ENCODE results near the gene TOMM20.

Gene TOMM20

GRCh38 chr1:235124665-235125064 is 4.0 kb downstream of the TOMM20 start:
- DNase-seq (ENCODE audit: insufficient read length, low spot score) = no peak
- FAIRE-seq = no peak
- TF ChIP-seq POLR2A (IDR thresholded peaks at IDR 0.05; ENCODE audit: low read depth, low read length) (no peak), POU2F2 (IDR thresholded peaks at IDR 0.05; ENCODE audit: low read depth, low read length) (no peak), TAF1 (IDR thresholded peaks at IDR 0.05; ENCODE audit: low read depth, low read length) (no peak), PAX5 (IDR thresholded peaks at IDR 0.05; ENCODE audit: insufficient read depth, low read length, severe bottlenecking) (no peak), POLR2AphosphoS5 (IDR thresholded peaks at IDR 0.05; ENCODE audit: low read depth, low read length) (no peak), SPI1 (IDR thresholded peaks at IDR 0.05; ENCODE audit: low read depth, low read length) (no peak)

DNA sequence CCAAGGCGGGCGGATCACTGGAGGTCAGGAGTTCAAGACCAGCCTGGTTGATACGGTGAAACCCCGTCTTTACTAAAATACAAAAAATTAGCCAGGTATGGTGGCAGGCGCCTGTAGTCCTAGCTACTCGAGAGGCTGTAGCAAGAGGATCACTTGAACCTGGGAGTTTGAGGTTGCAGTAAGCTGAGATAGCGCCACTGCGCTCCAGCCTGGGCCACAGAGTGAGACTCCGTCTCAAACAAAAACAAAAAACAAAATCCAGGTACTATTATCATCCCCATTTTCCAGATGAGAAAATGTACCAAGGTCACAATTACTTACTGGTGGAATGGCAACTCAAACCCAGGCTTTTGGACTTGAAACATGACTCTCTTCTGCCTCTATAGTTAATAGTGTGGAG is 4.5 kb downstream of the TOMM20 start:
- FAIRE-seq = no peak
- TF ChIP-seq POLR2AphosphoS5 (IDR thresholded peaks at IDR 0.05; ENCODE audit: low read depth, low read length) (no peak), POU2F2 (IDR thresholded peaks at IDR 0.05; ENCODE audit: low read depth, low read length) (no peak), PAX5 (IDR thresholded peaks at IDR 0.05; ENCODE audit: insufficient read depth, low read length, severe bottlenecking) (no peak), SPI1 (IDR thresholded peaks at IDR 0.05; ENCODE audit: low read depth, low read length) (no peak), TAF1 (IDR thresholded peaks at IDR 0.05; ENCODE audit: low read depth, low read length) (no peak), POLR2A (IDR thresholded peaks at IDR 0.05; ENCODE audit: low read depth, low read length) (no peak)
- no peak for DNase-seq (ENCODE audit: insufficient read length, low spot score)

DNA sequence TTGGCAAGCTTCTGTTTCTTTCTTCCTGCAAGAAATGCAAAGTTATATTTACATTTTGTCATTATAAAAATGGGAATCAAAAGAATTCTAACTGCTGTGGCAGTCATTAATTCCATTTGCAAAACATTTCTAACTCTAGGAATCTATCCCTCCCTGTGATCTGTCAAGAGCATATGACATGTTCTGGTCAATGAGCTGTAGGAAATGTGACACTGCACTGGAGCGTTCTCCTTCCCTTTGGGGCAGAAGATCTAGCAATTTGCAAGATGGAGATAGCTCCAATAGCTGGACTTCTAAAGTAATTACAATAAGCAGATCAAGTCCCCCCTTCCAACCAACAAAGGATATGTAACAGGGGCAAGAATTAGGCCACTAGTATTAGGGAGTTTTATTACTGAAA is 6.3 kb downstream of the TOMM20 start:
- FAIRE-seq = no peak
- DNase-seq (ENCODE audit: insufficient read length, low spot score) = no peak
- TF ChIP-seq POU2F2 (IDR thresholded peaks at IDR 0.05; ENCODE audit: low read depth, low read length) (no peak), PAX5 (IDR thresholded peaks at IDR 0.05; ENCODE audit: insufficient read depth, low read length, severe bottlenecking) (no peak), POLR2AphosphoS5 (IDR thresholded peaks at IDR 0.05; ENCODE audit: low read depth, low read length) (no peak), POLR2A (IDR thresholded peaks at IDR 0.05; ENCODE audit: low read depth, low read length) (no peak), TAF1 (IDR thresholded peaks at IDR 0.05; ENCODE audit: low read depth, low read length) (no peak), SPI1 (IDR thresholded peaks at IDR 0.05; ENCODE audit: low read depth, low read length) (no peak)

DNA sequence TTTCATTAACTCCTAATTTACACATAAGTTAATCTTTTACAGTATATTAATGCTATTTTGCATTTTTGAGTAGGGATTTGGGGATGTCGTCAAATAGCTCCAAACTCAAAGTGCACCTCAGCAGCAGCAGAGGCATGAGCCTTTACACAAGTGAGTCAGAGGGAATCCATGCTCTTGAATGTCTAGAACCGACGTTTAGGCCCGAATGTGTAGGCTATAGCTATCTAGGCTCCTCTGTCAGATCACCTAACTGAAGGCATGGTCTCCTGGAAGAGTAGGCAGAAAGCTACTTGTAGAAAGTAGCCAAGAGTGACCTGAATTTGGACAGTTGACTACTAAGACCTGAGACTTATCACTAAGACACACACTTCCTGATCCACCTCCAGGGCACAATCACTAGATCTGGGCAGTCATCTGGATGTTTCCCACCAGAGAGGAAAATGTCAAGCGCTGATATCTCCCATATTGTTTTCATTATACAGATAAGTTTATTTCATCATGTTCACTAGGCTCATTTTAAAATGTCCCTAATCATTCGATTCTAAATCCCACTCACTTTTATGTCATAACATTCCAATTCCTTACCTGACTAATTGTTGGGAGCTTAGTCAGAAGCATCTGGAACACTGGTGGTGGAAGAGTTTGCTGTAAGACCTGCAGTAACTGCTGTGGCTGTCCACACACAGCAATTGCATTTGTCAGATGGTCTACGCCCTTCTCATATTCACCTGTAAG is 15.3 kb downstream of the TOMM20 start:
- DNase-seq (ENCODE audit: insufficient read length, low spot score) = no peak
- FAIRE-seq = no peak
- TF ChIP-seq PAX5 (IDR thresholded peaks at IDR 0.05; ENCODE audit: insufficient read depth, low read length, severe bottlenecking) (no peak), SPI1 (IDR thresholded peaks at IDR 0.05; ENCODE audit: low read depth, low read length) (no peak), POU2F2 (IDR thresholded peaks at IDR 0.05; ENCODE audit: low read depth, low read length) (no peak), POLR2AphosphoS5 (IDR thresholded peaks at IDR 0.05; ENCODE audit: low read depth, low read length) (no peak), TAF1 (IDR thresholded peaks at IDR 0.05; ENCODE audit: low read depth, low read length) (no peak), POLR2A (IDR thresholded peaks at IDR 0.05; ENCODE audit: low read depth, low read length) (no peak)

GRCh38 chr1:235112297-235113182 is 16.1 kb downstream of the TOMM20 start:
- no peak for TF ChIP-seq POLR2AphosphoS5 (IDR thresholded peaks at IDR 0.05; ENCODE audit: low read depth, low read length)
- no peak for TF ChIP-seq POU2F2 (IDR thresholded peaks at IDR 0.05; ENCODE audit: low read depth, low read length)
- TF ChIP-seq SPI1 (IDR thresholded peaks at IDR 0.05; ENCODE audit: low read depth, low read length) = no peak
- TF ChIP-seq POLR2A (IDR thresholded peaks at IDR 0.05; ENCODE audit: low read depth, low read length) = no peak
- no peak for TF ChIP-seq TAF1 (IDR thresholded peaks at IDR 0.05; ENCODE audit: low read depth, low read length)
- TF ChIP-seq PAX5 (IDR thresholded peaks at IDR 0.05; ENCODE audit: insufficient read depth, low read length, severe bottlenecking) = no peak
- DNase-seq (ENCODE audit: insufficient read length, low spot score) (no peak), FAIRE-seq (no peak)

GRCh38 chr1:235111107-235111506 is 17.5 kb downstream of the TOMM20 start:
- FAIRE-seq = no peak
- no peak for TF ChIP-seq PAX5 (IDR thresholded peaks at IDR 0.05; ENCODE audit: insufficient read depth, low read length, severe bottlenecking)
- no peak for TF ChIP-seq TAF1 (IDR thresholded peaks at IDR 0.05; ENCODE audit: low read depth, low read length)
- TF ChIP-seq POU2F2 (IDR thresholded peaks at IDR 0.05; ENCODE audit: low read depth, low read length) = no peak
- no peak for TF ChIP-seq POLR2A (IDR thresholded peaks at IDR 0.05; ENCODE audit: low read depth, low read length)
- TF ChIP-seq SPI1 (IDR thresholded peaks at IDR 0.05; ENCODE audit: low read depth, low read length) = no peak
- TF ChIP-seq POLR2AphosphoS5 (IDR thresholded peaks at IDR 0.05; ENCODE audit: low read depth, low read length) = no peak

DNA sequence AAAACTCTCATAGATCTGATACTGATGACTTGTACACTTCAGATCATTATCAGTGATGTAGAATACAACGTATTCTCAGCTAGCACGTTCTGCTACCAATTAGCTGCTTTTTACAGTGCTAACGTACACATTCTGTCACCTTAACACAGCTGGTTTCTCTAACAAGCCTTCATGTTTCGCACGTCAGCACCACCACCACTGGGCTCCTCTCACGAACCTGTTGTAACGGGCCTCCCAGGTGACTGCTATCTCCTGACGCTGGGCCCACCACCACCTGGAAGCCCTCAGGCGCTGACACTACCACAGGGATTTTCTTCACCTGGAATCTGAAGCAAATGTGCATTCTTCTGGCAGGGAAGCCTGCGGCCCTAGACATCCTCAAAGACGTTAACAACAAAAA is 19.8 kb downstream of the TOMM20 start:
- no peak for FAIRE-seq
- TF ChIP-seq POLR2AphosphoS5 (IDR thresholded peaks at IDR 0.05; ENCODE audit: low read depth, low read length) (peak; percentile 58; the same call in 1 of the 2 replicates), POLR2A (IDR thresholded peaks at IDR 0.05; ENCODE audit: low read depth, low read length) (no peak; the same call in 1 of the 2 replicates)
- no peak for DNase-seq (ENCODE audit: insufficient read length, low spot score)

More at GRCh38 chr1:235111107-235111506, 17.5 kb downstream of the TOMM20 start:
- no peak for DNase-seq (ENCODE audit: insufficient read length, low spot score)

DNA sequence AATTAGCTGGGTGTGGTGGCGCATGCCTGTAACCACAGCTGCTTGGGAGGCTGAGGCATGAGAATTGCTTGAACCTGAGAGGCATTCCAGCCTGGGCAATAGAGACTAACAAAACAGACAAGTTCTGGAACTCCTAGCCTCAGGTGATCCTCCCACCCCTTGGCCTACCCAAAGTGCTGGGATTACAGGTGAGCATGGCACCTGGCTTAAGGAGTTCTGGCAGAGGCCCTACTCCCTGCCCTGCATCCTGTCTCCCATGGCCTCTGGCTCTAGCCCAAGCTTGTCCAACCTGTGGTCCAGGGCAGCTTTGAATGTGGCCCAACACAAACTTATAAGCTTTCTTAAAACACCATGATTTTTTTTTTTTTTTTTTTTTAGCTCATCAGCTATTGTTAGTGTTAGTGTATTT is 20.4 kb downstream of the TOMM20 start:
- TF ChIP-seq POLR2AphosphoS5 (IDR thresholded peaks at IDR 0.05; ENCODE audit: low read depth, low read length) (peak; percentile 88), POLR2A (IDR thresholded peaks at IDR 0.05; ENCODE audit: low read depth, low read length) (peak; percentile 70), PAX5 (IDR thresholded peaks at IDR 0.05; ENCODE audit: insufficient read depth, low read length, severe bottlenecking) (no peak), TAF1 (IDR thresholded peaks at IDR 0.05; ENCODE audit: low read depth, low read length) (no peak), POU2F2 (IDR thresholded peaks at IDR 0.05; ENCODE audit: low read depth, low read length) (0 out of 2 replicates have a peak, but pooled peaks have one; percentile 12)
- DNase-seq (ENCODE audit: insufficient read length, low spot score) (no peak), FAIRE-seq (no peak)
